Stimulated activated CD4-positive, alpha-beta T cell treated with anti-CD3 and anti-CD28 coated beads, Interleukin-2, amount 100 ng/mL, for 4 hours (primary cell): ENCODE measurements around the gene RAB3GAP2.
"Not testable (repeated sequence)": the region's sequence is repeated elsewhere in the genome, so short reads cannot be mapped to it uniquely, and the experiment has no call there.

Experiments used
- DNase-seq: peaks from one replicate; pipeline ENCODE4 v3.0.0-alpha.2; 2020; ENCODE audit warnings: low read depth

Gene RAB3GAP2

GRCh38 chr1:220139966-220140365 lies 132.3 kb downstream of the RAB3GAP2 start:
- DNase-seq, result no peak

- no peak for DNase-seq
Observed at GRCh38 chr1:220137019-220137786, 135.1 kb downstream of the RAB3GAP2 start.

- no peak for DNase-seq
Observed at GRCh38 chr1:220135755-220136154, 136.5 kb downstream of the RAB3GAP2 start.

GRCh38 chr1:220129479-220130210 lies 142.6 kb downstream of the RAB3GAP2 start:
- no peak for DNase-seq

GRCh38 chr1:220127076-220127475 lies 145.2 kb downstream of the RAB3GAP2 start:
- no peak for DNase-seq

- no peak for DNase-seq
Observed at GRCh38 chr1:220124542-220124941, 147.7 kb downstream of the RAB3GAP2 start.

GRCh38 chr1:220123889-220124288 lies 148.4 kb downstream of the RAB3GAP2 start:
- DNase-seq, result no peak

GRCh38 chr1:220123066-220123465 lies 149.2 kb downstream of the RAB3GAP2 start:
- DNase-seq, result no peak

- DNase-seq, result no peak
Observed at GRCh38 chr1:220121791-220122530, 150.3 kb downstream of the RAB3GAP2 start.

GRCh38 chr1:220119043-220119512 lies 153.2 kb downstream of the RAB3GAP2 start:
- no peak for DNase-seq

GRCh38 chr1:220113136-220113695 lies 159.0 kb downstream of the RAB3GAP2 start:
- DNase-seq, result no peak

- DNase-seq, result not testable (repeated sequence)
Observed at GRCh38 chr1:220112600-220112999, 159.7 kb downstream of the RAB3GAP2 start.

GRCh38 chr1:220110473-220110872 lies 161.8 kb downstream of the RAB3GAP2 start:
- not testable (repeated sequence) for DNase-seq

GRCh38 chr1:220099826-220100225 lies 172.4 kb downstream of the RAB3GAP2 start:
- DNase-seq, result no peak
